Measurements from ENCODE around the gene NFIA. TPM values are rescaled to one million over a fixed set of nuclear protein-coding genes. Genes with fewer than 3 reads are reported as not detected.

The NFIA gene
- total and polyA plus RNA-seq, 9 of the 15 experiments (the other 6 are each of a cell fraction or from before 2014, with no cell fraction given): 5.3 to 24.9 (median 9.8) TPM

- no TSS peak for BruUV-seq (replicated peaks)
- TF ChIP-seq ADNP (tag; IDR thresholded peaks at IDR 0.05) (no peak), ZNF134 (CRISPR knock-in tag; conservative IDR thresholded peaks at IDR 0.05) (no peak), ZNF316 (IDR thresholded peaks at IDR 0.05) (peak; percentile 14; the same call in 1 of the 2 replicates), SRF (CRISPR knock-in tag; IDR thresholded peaks at IDR 0.05) (no peak), IRF2 (CRISPR knock-in tag; IDR thresholded peaks at IDR 0.05) (no peak), MEF2A (IDR thresholded peaks at IDR 0.05; ENCODE audit: control insufficient read depth, low read depth, low read length) (no peak), BRCA1 (IDR thresholded peaks at IDR 0.05) (no peak), BRCA1 (CRISPR knock-in tag; IDR thresholded peaks at IDR 0.05) (no peak)
- TF ChIP-seq, protein P1, sequence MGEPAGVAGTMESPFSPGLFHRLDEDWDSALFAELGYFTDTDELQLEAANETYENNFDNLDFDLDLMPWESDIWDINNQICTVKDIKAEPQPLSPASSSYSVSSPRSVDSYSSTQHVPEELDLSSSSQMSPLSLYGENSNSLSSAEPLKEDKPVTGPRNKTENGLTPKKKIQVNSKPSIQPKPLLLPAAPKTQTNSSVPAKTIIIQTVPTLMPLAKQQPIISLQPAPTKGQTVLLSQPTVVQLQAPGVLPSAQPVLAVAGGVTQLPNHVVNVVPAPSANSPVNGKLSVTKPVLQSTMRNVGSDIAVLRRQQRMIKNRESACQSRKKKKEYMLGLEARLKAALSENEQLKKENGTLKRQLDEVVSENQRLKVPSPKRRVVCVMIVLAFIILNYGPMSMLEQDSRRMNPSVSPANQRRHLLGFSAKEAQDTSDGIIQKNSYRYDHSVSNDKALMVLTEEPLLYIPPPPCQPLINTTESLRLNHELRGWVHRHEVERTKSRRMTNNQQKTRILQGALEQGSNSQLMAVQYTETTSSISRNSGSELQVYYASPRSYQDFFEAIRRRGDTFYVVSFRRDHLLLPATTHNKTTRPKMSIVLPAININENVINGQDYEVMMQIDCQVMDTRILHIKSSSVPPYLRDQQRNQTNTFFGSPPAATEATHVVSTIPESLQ (CRISPR knock-in tag; IDR thresholded peaks at IDR 0.05): no peak
- H3K4me1 ChIP-seq (replicated peaks in 1 of 2; ENCODE audit: control insufficient read depth in 2 of 2, insufficient read depth in 2 of 2, low read length in 2 of 2): peaks cover 0 to 16% of the 10 kb centered on the region in 2 experiments; a peak in 2 of 5 replicates
- WGBS (ENCODE audit: insufficient coverage, low coverage, missing lambda C conversion rate): 95% methylated on average over 3 of the region's 3 CpGs
- POLR2A ChIA-PET: interaction anchor here (0.6 to 1.4 kb wide), 4 partner anchors 12 to 381 kb away, joined by 3 to 6 read pairs (median 3); no protein-coding TSS in a partner anchor
- intact Hi-C loops (cut with micrococcal nuclease) (no loop called here), in situ Hi-C loops (cut with MboI) (no loop called here)
- H3K27ac ChIP-seq (ENCODE audit: extremely low read depth, low read depth, low read length): peak overlapping the region; percentile 24; the same call in 2 of the 3 replicates
- peaks cover 28% of the 10 kb centered on the region for H3K36me3 ChIP-seq (ENCODE audit: control insufficient read depth, insufficient read depth, low read length)
- CTCF ChIA-PET (ENCODE audit: low intra/inter-chr PET ratio): no interaction called here
- no peaks in the 10 kb centered on the region for H3K27me3 ChIP-seq (ENCODE audit: control insufficient read depth in 2 of 2, insufficient read depth in 2 of 2, low read length in 2 of 2)
- no peak overlapping the region for H2AFZ ChIP-seq (ENCODE audit: low read depth, low read length)
- FAIRE-seq (no peak), ATAC-seq (peak; percentile 23), DNase-seq (ENCODE audit: extremely low read depth in 1 of 4, low spot score in 3 of 4) (peak in 1 of 4 experiments; percentile 21)
- H3K9me3 ChIP-seq (replicated peaks; ENCODE audit: control insufficient read depth, insufficient read depth, low read depth, low read length): peaks cover 4% of the 10 kb centered on the region
- H3K9me1 ChIP-seq (ENCODE audit: control insufficient read depth, insufficient read depth, low read length): no peaks in the 10 kb centered on the region
- H3K4me2 ChIP-seq (ENCODE audit: insufficient read depth, low read length): peak overlapping the region; percentile 12; the same call in 1 of the 2 replicates
- no peak overlapping the region for H3K4me3 ChIP-seq
- H3K9ac ChIP-seq (ENCODE audit: insufficient read depth in 1 of 2, low read depth in 2 of 2, low read length in 2 of 2): peak overlapping the region in 1 of 2 experiments; percentile 56; a peak in 1 of 4 replicates
- no peaks in the 10 kb centered on the region for H4K20me1 ChIP-seq (replicated peaks; ENCODE audit: control insufficient read depth, insufficient read depth, low read length)
- H3K79me2 ChIP-seq (ENCODE audit: control insufficient read depth, insufficient read depth, low read length): 0 out of 3 replicates have a peak, but pooled peaks cover 3% of the 10 kb centered on the region
Measured at GRCh38 chr1:61393575-61393974, 311.2 kb downstream of the NFIA start.
